Spleen (tissue), 7 donors: ENCODE results near the gene TNFAIP1.

ENCODE experiments used
- CTCF ChIP-seq, 11 experiments: fragments of 200-600 bp in 7 of 11; fragments of 450-650 bp in 4 of 11; sonication (generic) in 4 of 11; IDR thresholded peaks in 8 of 11; conservative IDR thresholded peaks in 3 of 11; 1 replicate in 7 of 11; 2 replicates in 4 of 11; pipeline versions ENCODE4 v1.4.0 to v1.8.0; 2016 to 2021; ENCODE audit warnings: antibody characterized with exemption in 11 of 11, inconsistent platforms in 4 of 11, mild to moderate bottlenecking in 1 of 11
- POLR2A ChIP-seq, 3 donors: fragments of 450-650 bp; IDR thresholded peaks; one replicate each; pipeline ENCODE4 v1.5.1; 2017; ENCODE audit warnings: antibody characterized with exemption in 3 of 3, mild to moderate bottlenecking in 1 of 3
- POLR2AphosphoS5 ChIP-seq, 3 donors: sonication (generic); formaldehyde crosslinking; IDR thresholded peaks; one replicate each; pipeline ENCODE4 v1.5.1; 2017; ENCODE audit warnings: antibody characterized with exemption in 3 of 3
- donor health status: DM: no; HTN: no; CAD: no; lungs with moderate emphysema.
- donor health status: DM: no; HTN: no; CAD: no.
- donor health status: DM: no; HTN: no; CAD: no.

GRCh38 chr17:28368915-28369683, 33.5 kb downstream of the TNFAIP1 start:
- TF ChIP-seq CTCF (IDR thresholded peaks at IDR 0.05 in 8 of 11, conservative IDR thresholded peaks at IDR 0.05 in 3 of 11) (no peak), POLR2A (IDR thresholded peaks at IDR 0.05) (no peak), POLR2AphosphoS5 (IDR thresholded peaks at IDR 0.05) (no peak)
